Hematopoietic multipotent progenitor cell treated with erythropoietin and hydrocortisone succinate and interleukin-3 and kit ligand, for 17 days (in vitro differentiated cells): ENCODE measurements around the gene URB1.
A peak's percentile ranks its signal among the peaks of the same experiment; 100 is the strongest.
"Not testable (repeated sequence)": the region's sequence is repeated elsewhere in the genome, so short reads cannot be mapped to it uniquely, and the experiment has no call there.

Experiments
- DNase-seq: peaks from one replicate; pipeline ENCODE4 v3.0.0-alpha.2; 2015; ENCODE audit warnings: low spot score

URB1 gene, protein sequence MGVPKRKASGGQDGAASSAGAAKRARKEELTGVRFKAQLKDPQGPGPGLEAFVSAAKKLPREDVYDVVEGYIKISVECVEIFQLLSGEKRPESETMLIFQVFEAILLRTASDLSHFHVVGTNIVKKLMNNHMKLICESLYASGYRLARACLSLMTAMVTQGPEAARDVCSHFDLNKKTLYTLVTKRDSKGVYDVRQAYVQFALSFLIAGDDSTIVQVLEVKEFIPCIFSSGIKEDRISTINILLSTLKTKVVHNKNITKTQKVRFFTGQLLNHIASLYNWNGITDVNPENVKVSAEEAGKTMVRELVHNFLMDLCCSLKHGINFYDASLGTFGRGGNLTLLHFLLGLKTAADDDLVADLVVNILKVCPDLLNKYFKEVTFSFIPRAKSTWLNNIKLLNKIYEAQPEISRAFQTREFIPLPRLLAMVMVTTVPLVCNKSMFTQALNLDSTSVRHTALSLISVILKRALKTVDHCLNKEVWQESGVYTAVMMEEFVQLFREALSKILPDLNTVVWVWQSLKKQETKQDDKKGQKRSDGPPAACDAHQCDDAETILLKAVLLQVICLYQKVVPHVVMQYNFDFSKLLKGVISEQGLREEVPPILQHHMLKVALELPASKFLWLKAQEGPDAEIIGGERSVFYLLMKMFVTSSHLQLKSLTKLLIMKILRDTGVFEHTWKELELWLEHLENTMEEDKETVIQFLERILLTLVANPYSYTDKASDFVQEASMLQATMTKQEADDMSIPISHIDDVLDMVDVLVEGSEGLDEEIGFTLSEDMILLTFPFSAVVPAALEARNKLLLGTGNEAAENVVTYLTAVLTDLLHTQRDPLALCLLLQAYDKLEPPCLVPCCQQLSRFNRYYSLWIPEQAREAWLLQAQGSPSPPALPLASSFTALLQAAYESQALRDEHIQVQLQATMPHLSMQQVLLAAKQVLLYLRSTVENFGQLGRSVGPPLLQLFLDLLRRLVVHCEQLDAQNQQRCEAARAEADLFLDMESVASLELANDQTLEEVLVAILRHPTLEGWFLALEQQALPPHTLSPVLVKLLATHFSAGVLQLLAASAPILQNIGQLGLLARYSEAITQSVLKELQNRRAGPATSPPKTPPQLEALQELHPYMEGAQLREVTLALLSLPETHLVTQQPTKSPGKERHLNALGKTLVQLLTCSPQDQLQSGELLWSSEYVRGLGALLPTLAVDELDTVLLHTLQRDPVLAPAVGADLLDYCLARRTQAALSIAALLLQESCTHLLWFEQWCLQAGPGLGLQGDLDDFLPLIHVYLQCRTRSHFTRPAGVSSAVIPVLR (N-terminal part only)

DNA sequence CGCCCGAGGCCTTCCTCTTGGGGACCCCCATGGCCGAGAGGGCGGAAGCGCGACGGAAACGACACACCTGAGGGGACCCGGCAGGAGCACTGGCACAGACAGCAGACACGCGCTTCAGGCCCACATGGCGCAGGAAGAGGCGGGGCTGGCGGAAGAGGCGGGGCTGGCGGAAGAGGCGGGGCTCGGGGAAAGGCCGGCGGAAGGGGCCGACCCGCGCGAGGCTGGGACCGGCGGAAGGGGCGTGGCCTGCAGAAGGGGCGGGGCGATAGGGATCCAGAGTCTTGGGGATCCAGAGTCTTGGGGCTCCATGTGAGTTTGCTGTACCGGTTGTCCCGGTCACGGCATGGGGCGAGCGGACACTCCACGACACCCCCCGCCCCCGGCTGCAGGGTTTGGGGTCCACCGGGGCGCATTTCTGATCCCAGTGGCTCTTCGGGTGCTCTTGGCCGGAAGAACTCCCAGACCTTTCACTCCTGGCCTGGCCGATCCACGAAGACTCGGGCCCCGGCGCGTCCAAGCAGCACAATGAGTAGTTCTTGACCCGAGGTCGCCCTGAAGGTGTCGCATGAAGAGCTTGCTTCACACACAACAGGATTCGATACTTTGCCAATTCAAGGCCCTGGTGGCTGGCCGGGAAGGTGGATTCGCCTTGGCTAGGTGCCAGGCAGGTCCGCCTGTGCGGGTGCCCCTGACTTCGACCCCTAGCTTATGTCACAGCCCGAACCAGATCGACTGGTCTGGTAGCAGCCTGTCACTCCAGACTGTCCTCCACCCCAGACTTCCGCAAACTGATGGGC lies at the start of gene URB1:
Gene URB1 (minus strand): TSS at position 133 of the 797 bp plus-strand sequence. CDS start 102 bp downstream, at position 31.
- peak; percentile 92 for DNase-seq

DNA sequence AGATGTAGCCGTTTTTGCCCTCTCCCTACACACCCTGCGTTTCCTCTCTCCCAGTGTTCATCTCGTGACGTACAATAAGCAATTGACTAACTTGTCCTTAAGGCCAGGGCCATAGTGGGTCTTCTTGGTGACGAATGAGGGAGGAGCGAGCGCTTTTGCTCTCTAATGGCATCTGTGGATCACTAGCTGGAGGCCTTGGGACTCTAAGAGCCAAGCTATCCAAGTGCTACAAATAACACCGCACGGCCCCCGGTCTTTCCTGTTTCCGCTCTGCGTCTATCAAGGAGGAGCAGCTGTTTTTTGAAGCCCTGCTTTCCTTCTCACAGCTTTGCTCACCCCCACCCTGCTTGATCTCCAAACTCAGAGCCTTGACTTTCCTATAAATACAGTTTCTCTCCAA lies 44.9 kb upstream of the URB1 start:
- no peak for DNase-seq

DNA sequence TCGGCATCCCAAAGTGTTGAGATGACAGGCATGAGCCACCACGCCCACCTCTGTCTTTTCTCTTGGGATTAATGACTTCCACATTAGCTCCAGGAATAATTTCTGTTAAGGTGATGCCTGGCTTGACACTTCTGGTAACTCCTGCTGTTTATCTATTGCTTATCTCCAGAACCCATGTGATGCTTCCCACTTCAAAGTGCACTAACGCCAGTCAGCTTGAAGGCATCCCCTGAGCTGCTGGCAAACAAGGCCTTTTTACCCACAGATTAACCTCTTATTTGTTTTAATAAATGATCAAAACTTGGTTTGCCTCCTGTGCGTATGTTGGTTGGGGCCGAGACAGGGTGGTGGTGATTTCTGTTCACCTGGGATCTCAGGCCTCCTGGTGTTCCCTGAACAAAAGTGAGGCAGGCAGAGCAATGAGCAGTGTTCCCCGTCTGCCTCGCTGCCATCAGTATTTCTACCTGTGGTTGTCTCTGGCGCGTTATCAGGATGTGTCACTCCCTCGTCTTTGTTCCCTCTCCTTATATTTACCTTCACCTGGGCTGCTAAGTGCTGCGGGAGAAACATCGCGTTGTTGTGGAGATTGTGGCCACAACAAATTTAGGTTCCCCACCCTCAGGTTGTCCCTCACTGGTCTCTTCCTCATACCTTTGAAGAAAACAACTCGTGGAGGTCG lies 40.3 kb upstream of the URB1 start:
- DNase-seq = not testable (repeated sequence)

DNA sequence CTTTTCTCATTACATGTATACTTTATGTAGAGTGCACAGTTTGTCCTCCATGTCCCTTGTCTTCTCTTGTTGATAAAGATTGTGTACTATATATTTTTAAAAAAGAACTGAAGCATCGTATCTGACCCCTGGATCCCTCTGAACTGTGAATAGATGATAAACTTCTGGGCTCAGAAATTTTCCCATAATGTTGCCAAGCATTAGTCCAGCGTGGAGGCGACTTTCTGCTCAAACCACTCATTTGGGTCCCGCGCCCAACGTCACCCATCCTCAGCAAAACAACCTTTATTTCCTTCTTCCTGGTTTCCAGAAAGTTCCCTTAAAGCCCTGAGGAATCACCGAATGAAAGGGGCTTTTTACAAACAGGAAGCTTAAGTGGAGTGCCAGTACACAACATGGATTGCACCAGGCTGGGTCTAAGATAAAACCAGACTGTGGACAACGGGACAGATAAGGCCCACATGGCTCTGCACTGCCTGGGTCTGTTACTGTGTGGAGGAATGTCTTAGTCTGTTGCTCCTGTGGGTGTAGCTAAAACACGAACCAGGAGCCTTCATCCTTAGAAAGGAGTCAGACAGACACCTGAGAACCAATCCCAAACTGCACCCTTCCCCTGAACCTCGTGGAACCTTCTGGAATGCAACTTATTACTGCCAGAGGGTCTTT lies 35.3 kb upstream of the URB1 start:
- peak; percentile 21 for DNase-seq

DNA sequence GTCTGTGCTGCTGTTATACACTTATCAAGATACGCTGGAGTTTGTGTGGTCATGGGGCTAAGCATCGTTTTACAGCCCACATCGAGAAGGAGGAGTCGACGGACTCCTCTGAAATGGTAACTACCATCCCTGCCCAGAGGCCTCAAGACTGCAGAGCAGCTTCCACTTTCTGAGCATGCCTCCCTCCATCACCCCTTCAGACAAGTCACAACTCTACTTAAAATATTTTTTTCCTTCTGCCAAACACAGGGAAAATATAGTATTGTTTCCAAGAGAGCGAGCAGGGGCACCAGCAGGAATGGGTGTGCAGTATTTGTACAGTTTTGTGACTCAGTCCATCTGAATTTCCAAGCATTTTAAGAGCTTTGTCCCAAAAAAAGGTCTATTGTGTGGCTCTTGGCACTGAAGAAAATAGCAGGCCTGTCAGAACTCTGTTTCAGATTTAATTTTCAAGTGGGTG lies 33.8 kb upstream of the URB1 start:
- no peak for DNase-seq

DNA sequence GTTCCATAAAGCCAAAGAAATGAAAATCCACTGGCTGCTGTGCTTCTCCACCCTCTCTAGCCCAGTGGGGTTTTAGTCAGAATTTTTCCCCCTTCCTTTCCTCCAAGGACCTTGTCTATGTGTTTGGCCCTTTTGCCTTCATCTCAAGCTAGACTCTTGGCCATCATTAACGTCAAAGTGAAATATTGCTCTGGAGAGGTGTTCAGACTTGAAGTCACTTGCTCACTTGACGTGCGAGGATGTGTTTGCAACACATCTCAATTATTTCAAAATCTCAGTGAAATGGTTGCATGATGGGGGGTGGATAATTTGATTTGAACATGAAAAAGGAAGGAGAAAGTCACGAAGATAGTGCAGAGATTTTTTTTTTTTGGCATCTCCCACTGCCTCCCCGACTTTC lies 33.3 kb upstream of the URB1 start:
- DNase-seq = no peak

DNA sequence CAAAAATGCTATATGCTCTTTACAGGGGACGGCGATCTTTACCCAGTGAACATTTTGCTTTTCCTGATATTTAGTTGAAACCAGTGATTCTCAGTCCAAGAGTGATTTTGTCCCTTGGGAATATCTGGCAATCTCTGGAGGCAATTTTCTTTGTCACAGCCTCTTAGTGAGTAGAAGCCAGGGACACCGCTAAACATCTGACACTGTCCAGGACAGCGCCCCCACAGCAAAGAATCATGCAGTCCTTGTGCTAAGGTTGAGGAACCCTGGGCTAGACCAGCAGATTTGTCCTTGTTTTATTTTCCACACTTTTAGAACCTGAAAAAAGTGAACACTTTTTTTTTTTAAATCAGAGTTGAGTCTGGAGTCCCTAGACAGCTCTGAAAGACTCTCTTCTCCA lies 32.8 kb upstream of the URB1 start:
- no peak for DNase-seq

DNA sequence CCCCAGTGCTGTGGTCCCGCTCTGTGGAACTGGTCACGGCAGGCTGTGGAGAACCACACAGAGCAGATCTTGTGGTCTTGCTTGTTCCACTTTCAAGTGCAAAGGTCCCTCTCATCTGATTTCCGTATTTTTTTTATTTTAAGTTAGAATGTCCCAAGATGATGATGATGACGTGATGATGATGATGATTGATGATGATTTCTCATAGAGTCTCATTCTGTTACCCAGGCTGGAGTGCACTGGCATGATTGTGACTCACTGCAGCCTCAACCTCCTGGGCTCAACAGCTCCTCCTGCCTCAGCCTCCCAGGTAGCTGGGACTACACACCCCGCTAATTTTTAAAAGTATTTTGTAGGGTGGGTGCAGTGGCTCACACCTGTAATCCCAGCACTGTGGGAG lies 31.9 kb upstream of the URB1 start:
- no peak for DNase-seq

DNA sequence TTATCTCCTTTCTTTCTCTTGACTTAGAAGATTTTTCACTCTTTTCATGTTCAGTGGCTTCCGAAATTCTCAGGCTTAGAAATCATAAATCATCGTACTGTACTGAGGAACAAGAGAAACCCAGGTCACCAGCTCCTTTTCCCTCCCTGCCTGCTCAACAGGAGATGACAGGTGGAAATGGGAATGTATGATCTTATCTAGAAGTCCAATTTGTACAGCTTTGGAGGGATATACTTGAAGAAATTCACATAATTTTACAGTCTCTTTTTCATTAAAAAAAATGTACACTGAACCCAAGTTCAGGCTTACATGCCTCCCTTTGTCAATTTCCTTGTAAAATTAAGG lies 31.4 kb upstream of the URB1 start:
- DNase-seq = no peak

DNA sequence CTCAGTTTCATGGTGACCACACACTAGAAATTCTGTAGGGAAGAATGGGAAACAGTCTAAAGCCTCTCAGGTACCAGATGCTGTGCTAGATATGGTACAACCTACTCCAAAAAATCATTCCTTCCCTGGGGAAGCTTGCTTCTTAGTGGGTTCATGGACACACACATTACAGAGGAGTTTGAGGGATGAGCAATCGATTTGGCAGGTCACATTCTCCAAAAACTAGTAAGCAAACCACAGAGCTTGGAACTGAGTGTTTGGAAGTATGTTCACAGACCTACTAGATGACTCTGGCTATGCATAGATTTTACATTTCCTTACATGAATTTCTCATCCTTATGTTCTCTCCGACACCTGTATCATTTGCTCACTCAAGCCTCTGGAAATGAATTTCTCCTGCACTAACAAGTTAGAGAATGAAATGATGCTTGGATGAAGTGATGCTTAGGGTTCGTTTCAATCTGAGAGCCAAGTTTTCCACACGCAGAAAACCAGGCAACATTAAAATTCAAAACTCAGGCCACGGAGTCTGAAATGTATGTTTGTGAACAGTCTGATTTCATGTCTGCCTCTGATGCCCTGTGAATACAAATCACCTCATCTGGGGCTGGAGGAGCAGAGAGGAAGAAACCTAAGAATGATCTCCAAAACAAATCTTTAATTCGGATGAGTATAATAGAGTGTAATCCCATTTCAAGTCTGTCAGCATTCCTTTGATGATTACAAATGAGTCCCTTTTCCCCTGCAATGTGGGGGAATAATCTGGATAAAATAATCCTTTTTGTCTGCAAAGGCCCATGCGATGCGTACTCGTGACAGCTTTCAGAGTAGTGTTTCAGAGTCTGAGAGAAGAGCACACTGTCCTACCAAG lies 30.7 kb upstream of the URB1 start:
- no peak for DNase-seq

DNA sequence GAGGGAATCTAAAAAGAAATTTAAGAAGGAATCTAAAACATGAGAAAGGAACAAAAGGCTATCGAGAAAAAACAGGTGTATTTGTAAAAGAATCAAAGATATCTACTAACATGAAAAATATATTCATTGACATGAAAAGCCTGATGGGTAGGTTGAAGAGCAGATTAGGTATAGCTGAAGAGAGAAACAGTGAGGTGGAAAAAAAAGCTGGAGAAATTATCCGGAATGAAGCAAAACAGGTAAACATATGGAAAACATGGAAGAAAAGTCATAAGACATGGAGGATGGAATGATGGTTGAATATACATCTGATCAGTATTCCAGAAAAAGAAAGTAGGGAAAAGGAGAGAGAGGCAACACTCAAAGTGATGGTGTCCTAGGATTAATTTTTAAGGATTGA lies 29.3 kb upstream of the URB1 start:
- DNase-seq = no peak

DNA sequence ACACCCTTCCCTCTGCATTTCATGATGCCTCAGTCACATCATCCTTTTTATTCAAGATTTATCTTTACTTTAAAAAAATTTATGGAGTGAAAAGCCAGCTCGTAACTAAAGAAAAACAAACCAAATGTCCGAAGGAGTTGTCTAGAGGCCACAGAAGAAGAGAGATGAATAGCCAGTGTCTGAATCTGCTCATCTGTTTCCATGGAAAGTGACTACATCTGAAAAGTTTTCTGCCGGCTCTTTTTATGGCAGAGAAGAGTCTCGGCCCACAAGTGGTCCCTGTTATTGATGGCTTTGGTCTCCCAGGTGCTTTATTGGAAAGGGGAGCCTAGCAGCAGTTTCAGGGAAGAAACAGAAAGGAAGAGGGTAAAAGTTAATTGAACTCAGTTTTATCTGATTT lies 25.3 kb upstream of the URB1 start:
- DNase-seq = no peak

DNA sequence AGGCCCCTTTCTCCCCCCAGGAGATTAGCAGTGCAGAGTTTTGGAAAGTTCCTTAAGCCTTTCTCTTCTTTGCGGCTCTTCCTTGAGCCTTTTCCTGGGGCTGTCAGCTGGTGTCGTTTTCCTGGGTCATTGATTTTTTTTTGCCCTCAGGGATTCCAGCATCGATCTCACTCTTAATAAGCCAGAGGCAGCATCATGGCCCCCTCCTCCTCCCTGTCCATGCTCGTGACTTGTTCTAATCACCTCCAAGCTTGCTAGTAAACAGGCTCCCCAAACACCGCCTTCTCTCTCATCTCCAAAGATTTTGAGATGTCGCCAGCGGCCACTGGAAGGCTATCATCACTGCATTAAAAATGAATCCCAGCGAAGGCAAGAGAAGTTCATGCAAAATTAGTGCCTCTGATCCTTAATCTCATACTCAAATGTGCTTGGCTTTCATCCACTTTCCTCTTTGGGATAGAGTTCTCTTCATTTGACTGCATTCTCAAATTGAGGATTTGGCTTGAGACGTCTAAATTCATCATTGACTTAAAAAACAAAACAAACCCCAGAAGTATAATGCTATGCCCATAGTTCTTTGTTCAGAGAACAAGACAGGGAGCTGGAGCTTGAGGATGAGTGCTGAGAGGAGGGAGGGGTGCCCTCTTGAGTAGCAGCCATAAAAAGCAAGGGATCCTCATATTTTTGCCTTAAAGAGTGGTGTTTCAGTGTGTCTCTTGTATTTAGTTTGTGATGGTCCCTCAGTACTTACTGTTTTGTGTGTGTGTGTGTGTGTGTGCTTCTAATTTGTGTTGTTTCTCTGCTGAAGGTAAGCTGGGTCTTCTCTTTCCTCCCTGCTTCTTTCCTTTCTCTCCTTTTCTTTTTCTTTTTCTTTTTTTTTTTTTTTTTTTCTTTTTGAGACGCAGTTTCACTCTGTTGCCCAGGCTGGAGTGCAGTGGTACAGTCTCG lies 22.9 kb upstream of the URB1 start:
- DNase-seq = no peak

DNA sequence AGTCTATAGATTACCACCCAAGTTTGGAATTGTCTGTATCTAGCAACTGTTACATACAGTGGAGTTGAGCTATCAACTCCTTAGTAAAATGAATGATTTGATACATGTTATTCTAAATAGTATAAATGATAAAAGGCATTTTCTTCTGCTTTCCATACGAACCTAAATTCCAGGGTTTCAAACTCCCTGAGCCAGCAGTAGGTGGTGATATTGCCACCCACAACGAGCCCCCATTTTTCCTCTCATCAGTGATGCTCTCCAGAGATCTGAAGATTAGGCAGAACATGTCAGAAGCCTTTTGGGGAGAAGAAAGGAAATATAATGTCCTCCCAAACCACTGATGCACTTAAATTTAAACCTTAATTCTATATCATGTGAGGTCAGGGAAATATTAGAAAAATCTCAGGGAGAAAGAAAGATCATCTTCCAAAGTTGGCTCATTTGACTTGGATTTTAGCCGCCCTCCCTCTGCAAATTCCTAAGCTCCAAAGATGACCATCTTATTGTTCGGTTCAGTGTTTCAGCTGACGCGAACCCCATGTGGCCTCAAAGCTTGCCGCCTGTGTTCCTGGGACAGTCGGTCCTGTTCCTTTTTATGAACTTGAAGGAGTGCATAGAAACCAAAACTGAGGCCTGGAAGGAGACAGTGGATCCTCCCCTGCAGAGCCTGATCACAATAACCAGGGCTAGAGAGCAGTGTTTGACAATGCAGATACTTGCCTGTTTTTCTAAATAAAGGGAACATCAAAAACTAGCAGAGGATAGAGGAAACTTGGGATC lies 22.0 kb upstream of the URB1 start:
- DNase-seq = no peak

DNA sequence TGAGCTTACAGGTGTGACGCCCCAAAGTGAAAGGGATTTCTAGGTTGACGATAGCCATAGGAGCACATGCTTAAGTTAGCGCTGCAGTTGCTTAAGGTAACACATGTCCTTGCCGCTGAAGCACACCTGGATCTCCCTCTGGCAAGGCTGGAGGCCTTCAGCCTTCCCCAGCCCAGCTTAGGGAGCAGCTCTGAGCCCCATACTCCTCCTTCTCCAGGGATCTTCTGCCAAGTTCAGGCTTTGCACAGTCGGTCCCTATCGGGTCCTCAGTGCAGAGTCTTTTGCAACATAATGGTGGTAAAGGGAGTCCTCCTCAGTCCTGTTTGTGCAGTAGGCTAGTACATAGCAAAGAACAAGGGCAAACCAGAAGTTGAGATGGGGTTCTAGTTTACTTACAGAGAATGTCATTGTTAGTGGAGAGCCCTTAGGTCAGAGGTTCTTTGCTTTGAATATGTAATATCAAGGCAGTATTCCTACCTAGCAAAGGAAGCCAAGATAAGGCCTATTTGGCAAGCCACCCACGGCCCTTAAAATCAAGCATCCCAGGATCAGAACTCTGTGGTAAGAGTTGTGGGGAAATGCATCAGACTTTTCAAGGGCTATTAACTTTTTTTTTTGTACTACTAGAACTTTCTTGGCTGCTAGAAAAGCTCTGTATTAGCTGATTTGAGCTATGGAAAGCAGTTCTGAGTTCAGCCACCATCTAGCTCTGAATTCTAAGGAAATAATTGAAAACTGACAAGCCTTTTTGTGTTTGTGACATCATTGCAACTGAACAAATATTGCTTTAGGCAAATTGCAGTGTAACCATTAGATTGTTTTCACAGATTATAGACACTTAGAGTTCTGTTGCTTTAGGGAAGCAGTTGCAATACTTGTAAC lies 21.1 kb upstream of the URB1 start:
- DNase-seq = no peak

DNA sequence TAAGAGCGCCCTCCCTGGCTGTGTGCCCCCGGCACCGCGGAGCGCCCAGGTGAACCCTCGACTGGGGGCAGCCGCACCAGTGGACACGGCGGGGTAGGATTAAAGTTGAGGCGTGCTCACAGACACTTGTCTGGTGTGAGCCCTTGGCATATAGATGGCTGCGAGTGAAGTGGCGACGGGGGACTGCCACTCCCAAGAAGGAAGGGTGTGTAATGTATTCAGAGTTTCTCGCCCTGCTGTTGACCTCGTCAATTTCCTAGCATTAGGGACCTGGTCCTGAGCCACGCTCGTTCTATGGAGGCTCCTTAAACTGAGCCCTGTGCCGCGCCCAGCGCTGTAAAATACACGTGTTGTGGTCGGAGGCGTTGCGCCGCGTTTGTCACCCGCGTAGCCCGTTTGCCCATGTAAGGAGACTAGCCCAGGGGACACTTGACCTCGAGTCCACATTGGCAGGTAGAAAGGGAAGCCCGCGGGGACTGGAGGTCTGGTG lies 20.2 kb upstream of the URB1 start:
- DNase-seq = peak; percentile 44
